Left kidney (tissue), 2 donors: ENCODE data around the gene EFNB2. TPM values are rescaled to one million over a fixed set of nuclear protein-coding genes. Genes with fewer than 3 reads are reported as not detected.

Source experiments
- DNase-seq: peaks from one replicate; pipeline ENCODE4 v3.0.0-alpha.2; 2013
- polyA plus RNA-seq: library from polyadenylated mRNA; unstranded; fragments of 120-200 nt; gene quantifications from one replicate; pipeline ENCODE4 v1.2.1, GENCODE V29; 2013; ENCODE audit not compliant: insufficient read length

The EFNB2 gene
- polyA plus RNA-seq, 1 donor = 140 TPM

GRCh38 chr13:106551751-106552150 lies 16.3 kb upstream of the EFNB2 start:
- no peak for DNase-seq

GRCh38 chr13:106551350-106551749 lies 15.9 kb upstream of the EFNB2 start:
- no peak for DNase-seq

- no peak for DNase-seq
These were observed 15.2 kb upstream of the EFNB2 start for GRCh38 chr13:106550570-106551135.

GRCh38 chr13:106548064-106548696 lies 12.7 kb upstream of the EFNB2 start:
- DNase-seq = no peak

GRCh38 chr13:106541826-106542225 lies 6.4 kb upstream of the EFNB2 start:
- no peak for DNase-seq

GRCh38 chr13:106540613-106541012 lies 5.2 kb upstream of the EFNB2 start:
- no peak for DNase-seq

- DNase-seq = no peak
These were observed 2.1 kb upstream of the EFNB2 start for GRCh38 chr13:106537521-106537920.

GRCh38 chr13:106536244-106537034 lies 977 bp upstream of the EFNB2 start:
- DNase-seq = peak; percentile 94

GRCh38 chr13:106534639-106535551 lies 567 bp downstream of the EFNB2 start:
- DNase-seq = no peak

- DNase-seq = no peak
These were observed 1.4 kb downstream of the EFNB2 start for GRCh38 chr13:106533943-106534638.

GRCh38 chr13:106533101-106533942 lies 2.1 kb downstream of the EFNB2 start:
- DNase-seq = peak; percentile 87

- no peak for DNase-seq
These were observed 3.1 kb downstream of the EFNB2 start for GRCh38 chr13:106532111-106532929.

- DNase-seq = no peak
These were observed 4.4 kb downstream of the EFNB2 start for GRCh38 chr13:106530980-106531481.

GRCh38 chr13:106530171-106530851 lies 5.2 kb downstream of the EFNB2 start:
- no peak for DNase-seq

GRCh38 chr13:106529415-106530170 lies 5.9 kb downstream of the EFNB2 start:
- no peak for DNase-seq

GRCh38 chr13:106528718-106529414 lies 6.6 kb downstream of the EFNB2 start:
- no peak for DNase-seq

GRCh38 chr13:106527826-106528225 lies 7.6 kb downstream of the EFNB2 start:
- no peak for DNase-seq

- DNase-seq = no peak
These were observed 8.0 kb downstream of the EFNB2 start for GRCh38 chr13:106527445-106527801.
